Measurements from ENCODE around the gene ZNF253.

The ZNF253 gene

GRCh38 chr19:19937403-19937802 lies 71.7 kb downstream of the ZNF253 start:
- Histone ChIP-seq H3K79me2 (ENCODE audit: low read length) (no peaks in the 10 kb centered on the region), H3K9ac (ENCODE audit: low read length) (no peak overlapping the region), H3F3A (ENCODE audit: insufficient read depth, low read length) (no peaks in the 10 kb centered on the region), H3K36me3 (replicated peaks; ENCODE audit: insufficient read depth, low read length) (peaks cover 7% of the 10 kb centered on the region), H3K4me3 (ENCODE audit: low read length) (no peak overlapping the region), H3K9me3 (replicated peaks; ENCODE audit: insufficient read depth, low read length) (0 out of 2 replicates have a peak, but pooled peaks cover 6% of the 10 kb centered on the region), H4K20me1 (ENCODE audit: insufficient read depth, low read length) (no peaks in the 10 kb centered on the region), H3K9me2 (replicated peaks; ENCODE audit: insufficient read depth, low read length) (no peaks in the 10 kb centered on the region), H3K27me3 (replicated peaks; ENCODE audit: insufficient read depth, low read length) (no peaks in the 10 kb centered on the region), H3K4me2 (ENCODE audit: low read depth, low read length) (no peak overlapping the region), H2AFZ (ENCODE audit: low read length) (no peak overlapping the region), H3K27ac (ENCODE audit: low read length) (no peak overlapping the region), H3K4me1 (ENCODE audit: low read length) (no peaks in the 10 kb centered on the region)
- no peak for DNase-seq
- TF ChIP-seq CTCF (IDR thresholded peaks at IDR 0.05; ENCODE audit: low read length), result no peak

- 0 out of 2 replicates have a peak, but pooled peaks cover 6% of the 10 kb centered on the region for H3K9me3 ChIP-seq (replicated peaks; ENCODE audit: insufficient read depth, low read length)
- H3K79me2 ChIP-seq (ENCODE audit: low read length), result no peaks in the 10 kb centered on the region
- H3K4me3 ChIP-seq (ENCODE audit: low read length), result no peak overlapping the region
- no peak overlapping the region for H3K4me2 ChIP-seq (ENCODE audit: low read depth, low read length)
- H3K9ac ChIP-seq (ENCODE audit: low read length), result no peak overlapping the region
- no peaks in the 10 kb centered on the region for H3K9me2 ChIP-seq (replicated peaks; ENCODE audit: insufficient read depth, low read length)
- peaks cover 3% of the 10 kb centered on the region; the same call in 1 of the 2 replicates for H3K36me3 ChIP-seq (replicated peaks; ENCODE audit: insufficient read depth, low read length)
- H3K4me1 ChIP-seq (ENCODE audit: low read length), result no peaks in the 10 kb centered on the region
- TF ChIP-seq EZH2 (optimal IDR thresholded peaks at IDR 0.05; ENCODE audit: low read depth, low read length) (no peak), CTCF (IDR thresholded peaks at IDR 0.05; ENCODE audit: low read length) (no peak), EZH2phosphoT487 (IDR thresholded peaks at IDR 0.05; ENCODE audit: low read length) (no peak)
- no peaks in the 10 kb centered on the region for H3F3A ChIP-seq (ENCODE audit: insufficient read depth, low read length)
- no peaks in the 10 kb centered on the region for H4K20me1 ChIP-seq (ENCODE audit: insufficient read depth, low read length)
- H3K27me3 ChIP-seq (replicated peaks; ENCODE audit: insufficient read depth, low read length), result no peaks in the 10 kb centered on the region
- H3K27ac ChIP-seq (ENCODE audit: low read length), result no peak overlapping the region
- DNase-seq, result no peak
- H2AFZ ChIP-seq (ENCODE audit: low read length), result no peak overlapping the region
Observed at GRCh38 chr19:19938449-19938848, 72.8 kb downstream of the ZNF253 start.

GRCh38 chr19:19943848-19944582 lies 78.3 kb downstream of the ZNF253 start:
- no peak for DNase-seq
- no peak overlapping the region for H3K4me3 ChIP-seq (ENCODE audit: low read length)
- no peaks in the 10 kb centered on the region for H3K79me2 ChIP-seq (ENCODE audit: low read length)
- no peaks in the 10 kb centered on the region for H3F3A ChIP-seq (ENCODE audit: insufficient read depth, low read length)
- H3K9me2 ChIP-seq (replicated peaks; ENCODE audit: insufficient read depth, low read length), result no peaks in the 10 kb centered on the region
- no peak overlapping the region for H3K27ac ChIP-seq (ENCODE audit: low read length)
- no peaks in the 10 kb centered on the region for H4K20me1 ChIP-seq (ENCODE audit: insufficient read depth, low read length)
- H3K27me3 ChIP-seq (replicated peaks; ENCODE audit: insufficient read depth, low read length), result no peaks in the 10 kb centered on the region
- no peak overlapping the region for H3K4me2 ChIP-seq (ENCODE audit: low read depth, low read length)
- no peaks in the 10 kb centered on the region for H3K4me1 ChIP-seq (ENCODE audit: low read length)
- no peaks in the 10 kb centered on the region for H3K36me3 ChIP-seq (replicated peaks; ENCODE audit: insufficient read depth, low read length)
- no peaks in the 10 kb centered on the region for H3K9me3 ChIP-seq (replicated peaks; ENCODE audit: insufficient read depth, low read length)
- TF ChIP-seq CTCF (IDR thresholded peaks at IDR 0.05; ENCODE audit: low read length) (no peak), EZH2 (optimal IDR thresholded peaks at IDR 0.05; ENCODE audit: low read depth, low read length) (no peak), EZH2phosphoT487 (IDR thresholded peaks at IDR 0.05; ENCODE audit: low read length) (no peak)
- H2AFZ ChIP-seq (ENCODE audit: low read length), result no peak overlapping the region
- H3K9ac ChIP-seq (ENCODE audit: low read length), result no peak overlapping the region
